Inflammatory macrophage treated with lipopolysaccharide for 1 hour (primary cell): ENCODE results near the gene POLDIP2.
A peak's percentile ranks its signal among the peaks of the same experiment; 100 is the strongest.

Experiments
- DNase-seq, 2 donors: peaks; one replicate each; pipeline ENCODE4 v3.0.0-alpha.2; 2020 to 2022

POLDIP2 gene

DNA sequence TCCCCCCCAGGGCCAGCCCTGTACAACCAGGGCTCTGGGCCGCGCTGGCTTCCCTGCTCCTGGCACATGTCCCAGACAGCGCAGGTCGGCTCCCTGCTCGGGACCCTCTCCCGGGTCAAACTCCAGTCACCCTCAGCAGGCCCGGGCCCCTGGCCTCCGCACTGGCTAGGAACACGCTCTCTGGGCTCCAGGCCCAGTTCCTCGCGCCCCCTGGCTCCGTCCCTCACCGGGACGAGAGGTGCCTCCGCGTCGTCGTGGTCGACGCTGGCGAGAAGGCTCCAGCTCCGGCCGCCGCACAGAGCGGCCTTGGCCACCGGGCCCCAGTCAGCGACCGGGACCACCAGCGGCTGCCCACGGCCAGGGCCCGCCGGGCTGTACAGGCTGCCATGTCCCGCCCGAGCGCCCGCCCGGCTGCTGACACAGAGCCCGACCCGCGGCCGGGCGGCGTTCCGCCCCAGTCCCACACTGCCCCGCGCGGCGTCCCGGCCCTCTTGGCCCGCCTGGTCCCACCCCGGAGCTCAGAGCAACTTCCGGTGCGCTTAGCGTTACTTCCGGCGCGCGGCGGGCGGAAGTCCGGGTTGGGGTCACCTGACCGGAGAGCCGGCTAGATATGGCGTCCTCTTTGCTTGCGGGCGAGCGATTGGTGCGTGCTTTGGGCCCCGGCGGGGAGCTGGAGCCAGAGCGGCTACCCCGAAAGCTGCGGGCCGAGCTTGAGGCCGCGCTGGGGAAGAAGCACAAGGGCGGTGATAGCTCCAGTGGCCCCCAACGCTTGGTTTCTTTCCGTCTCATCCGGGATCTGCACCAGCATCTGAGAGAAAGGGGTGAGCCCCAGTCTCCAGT is at the start of gene POLDIP2:
POLDIP2 (minus strand) TSS at position 467 of the 840 bp plus-strand sequence; CDS start at position 388, 79 bp downstream.
- peak; percentile 94 to 97 for DNase-seq

- DNase-seq = no peak
Observed at GRCh38 chr17:28406473-28406814, 49.1 kb upstream of the POLDIP2 start.

DNA sequence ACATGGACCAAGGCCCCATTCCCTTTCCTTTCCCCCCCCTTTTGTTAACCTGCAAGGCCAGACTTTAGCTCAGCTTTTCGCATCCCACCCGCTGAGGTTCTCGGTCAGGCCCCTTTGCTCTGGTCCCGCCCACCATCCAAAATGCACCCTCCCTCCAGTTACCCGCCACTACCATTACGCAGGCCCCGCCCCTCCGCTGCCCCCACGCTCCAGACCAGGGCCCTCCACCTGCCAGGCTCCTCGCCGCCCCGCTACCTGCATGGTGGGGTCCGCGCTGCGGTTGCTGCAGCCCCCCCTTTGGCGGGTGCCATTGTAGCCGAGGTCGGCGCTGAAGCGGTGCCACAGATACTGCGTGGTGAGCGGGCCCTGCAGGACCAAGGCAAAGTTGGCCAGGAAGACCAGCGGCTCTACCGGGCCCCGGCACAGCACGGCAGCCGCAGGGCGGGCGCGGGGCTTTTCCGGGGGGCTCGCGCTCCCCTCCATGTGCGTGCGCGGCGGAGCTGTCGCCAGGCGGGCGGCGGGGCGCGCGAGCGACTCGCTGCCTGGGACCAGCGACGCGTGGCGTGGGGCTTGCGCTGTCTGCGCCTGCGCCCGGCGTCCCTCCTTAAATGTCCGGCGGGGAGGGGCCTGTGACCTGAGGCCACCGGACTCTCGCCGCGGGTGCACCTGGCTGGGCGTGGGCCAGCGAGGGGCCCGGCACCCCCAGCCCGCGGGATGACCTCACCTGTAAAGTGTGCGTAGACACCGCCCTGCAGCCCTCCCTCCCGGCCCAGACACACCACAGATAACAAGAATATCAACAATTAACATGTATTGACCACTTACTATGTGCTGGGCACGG is 48.5 kb upstream of the POLDIP2 start, which contains the start of gene SLC46A1:
SLC46A1 (minus strand) TSS at position 581 of the 841 bp plus-strand sequence; CDS start at position 483, 98 bp downstream.
- peak in 1 of 2 donors; percentile 18 for DNase-seq

- DNase-seq = no peak
Observed at GRCh38 chr17:28404812-28405570, 47.7 kb upstream of the POLDIP2 start.

GRCh38 chr17:28404461-28404811 is 47.1 kb upstream of the POLDIP2 start:
- DNase-seq = no peak

- DNase-seq = peak in 1 of 2 donors; percentile 18
Observed at GRCh38 chr17:28404007-28404406, 46.7 kb upstream of the POLDIP2 start.

DNA sequence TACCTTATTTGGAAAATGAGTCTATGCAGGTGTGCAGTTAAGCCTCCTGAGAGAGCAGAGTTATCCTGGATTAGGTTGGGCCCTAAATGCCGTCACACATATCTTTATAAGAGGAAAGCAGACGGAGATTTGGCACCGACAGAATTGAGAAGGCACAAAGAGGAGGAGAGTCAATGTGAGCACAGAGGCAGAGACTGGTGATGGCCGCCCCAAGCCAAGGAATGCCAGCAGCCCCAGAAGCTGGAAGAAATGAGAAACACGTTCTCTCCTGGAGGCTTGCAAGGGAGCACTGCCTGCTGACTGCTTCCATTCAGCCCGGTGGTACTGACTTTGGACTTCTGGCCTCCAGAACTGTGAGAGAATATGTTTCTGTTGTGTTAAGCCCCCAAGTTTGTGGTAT is 45.5 kb upstream of the POLDIP2 start:
- no peak for DNase-seq

DNA sequence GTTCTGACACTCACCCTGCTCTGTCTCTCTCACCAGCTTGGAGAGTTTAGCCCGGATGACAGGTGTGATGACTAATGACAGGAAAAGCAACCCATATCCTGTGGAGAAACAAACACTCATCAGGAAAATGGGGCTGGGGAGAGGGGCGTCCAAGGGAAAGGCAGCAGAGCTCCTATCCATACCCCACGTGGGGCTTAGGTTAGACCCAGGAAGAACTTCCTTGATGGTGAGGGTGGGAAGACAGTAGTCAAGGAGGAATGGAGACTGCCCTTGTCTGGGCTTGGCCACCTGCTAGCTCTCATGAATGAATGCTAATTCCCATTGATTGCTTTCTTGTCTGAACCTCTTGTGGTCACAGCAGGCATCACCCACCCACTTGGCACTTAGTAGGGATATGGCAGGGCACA is 44.9 kb upstream of the POLDIP2 start:
- no peak for DNase-seq

DNA sequence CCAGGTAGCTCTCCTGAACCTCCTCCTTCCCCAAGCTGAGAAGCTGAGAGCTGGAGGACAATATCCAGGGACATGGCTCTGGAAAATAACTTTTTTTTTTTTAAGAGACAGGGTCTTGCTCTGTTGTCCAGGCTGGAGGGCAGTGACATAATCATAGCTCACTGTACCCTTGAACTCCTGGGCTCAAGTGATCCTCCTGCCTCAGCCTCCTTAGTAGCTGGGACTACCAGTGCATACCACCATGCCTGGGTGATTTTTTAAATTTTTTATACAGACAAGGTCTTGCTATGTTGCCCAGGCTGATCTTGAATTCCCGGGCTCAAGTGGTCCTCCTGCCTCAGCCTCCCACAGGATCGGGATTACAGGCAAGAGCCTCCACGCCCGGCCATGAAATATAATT is 42.5 kb upstream of the POLDIP2 start:
- DNase-seq = no peak

- no peak for DNase-seq
Observed at GRCh38 chr17:28398280-28398981, 41.1 kb upstream of the POLDIP2 start.

- no peak for DNase-seq
Observed at GRCh38 chr17:28397687-28398279, 40.5 kb upstream of the POLDIP2 start.

DNA sequence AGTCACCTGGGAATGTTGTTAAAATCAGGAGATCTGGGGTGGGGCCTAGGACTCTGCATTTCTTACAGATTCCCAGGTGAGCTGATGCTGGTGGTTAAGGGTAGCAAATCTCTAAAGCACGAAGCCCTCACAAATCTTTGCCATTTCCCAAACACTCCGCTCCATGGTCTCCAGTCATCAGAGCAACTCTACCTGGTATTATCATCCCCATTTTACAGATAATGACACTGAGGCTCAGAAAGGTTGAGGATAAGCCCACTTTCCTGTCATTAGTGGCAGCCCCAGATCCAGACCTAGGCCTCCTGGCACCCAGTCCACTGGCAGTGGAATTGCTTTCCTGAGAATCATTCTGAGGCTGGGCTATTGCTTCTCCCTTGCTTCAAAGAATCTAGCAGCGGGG is 39.9 kb upstream of the POLDIP2 start:
- no peak for DNase-seq

- DNase-seq = no peak
Observed at GRCh38 chr17:28396635-28397239, 39.4 kb upstream of the POLDIP2 start.

GRCh38 chr17:28395968-28396367 is 38.6 kb upstream of the POLDIP2 start:
- no peak for DNase-seq

- DNase-seq = no peak
Observed at GRCh38 chr17:28395426-28395825, 38.1 kb upstream of the POLDIP2 start.

- no peak for DNase-seq
Observed at GRCh38 chr17:28394337-28395116, 37.2 kb upstream of the POLDIP2 start.

DNA sequence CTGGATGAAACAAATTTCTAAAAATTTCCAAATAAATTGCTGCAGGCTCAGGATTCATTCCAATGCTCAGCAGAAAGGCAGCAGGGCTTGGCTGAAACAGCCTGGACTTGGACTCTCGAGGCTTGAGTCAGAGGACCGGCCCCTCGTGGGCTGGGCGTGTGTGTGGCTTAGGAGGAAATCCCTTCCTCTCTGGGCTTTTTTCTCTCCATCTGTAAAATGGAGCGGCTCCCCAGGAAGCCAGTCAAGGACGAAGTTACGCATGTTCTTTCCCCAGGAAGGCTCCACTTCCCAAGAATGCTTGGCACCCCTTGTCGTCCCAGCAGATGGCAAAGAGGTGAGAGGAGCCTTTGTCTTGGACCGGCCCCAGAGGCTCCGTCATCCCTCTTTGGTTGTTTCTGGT is 35.2 kb upstream of the POLDIP2 start:
- DNase-seq = no peak

GRCh38 chr17:28391401-28391800 is 34.1 kb upstream of the POLDIP2 start:
- no peak for DNase-seq

DNA sequence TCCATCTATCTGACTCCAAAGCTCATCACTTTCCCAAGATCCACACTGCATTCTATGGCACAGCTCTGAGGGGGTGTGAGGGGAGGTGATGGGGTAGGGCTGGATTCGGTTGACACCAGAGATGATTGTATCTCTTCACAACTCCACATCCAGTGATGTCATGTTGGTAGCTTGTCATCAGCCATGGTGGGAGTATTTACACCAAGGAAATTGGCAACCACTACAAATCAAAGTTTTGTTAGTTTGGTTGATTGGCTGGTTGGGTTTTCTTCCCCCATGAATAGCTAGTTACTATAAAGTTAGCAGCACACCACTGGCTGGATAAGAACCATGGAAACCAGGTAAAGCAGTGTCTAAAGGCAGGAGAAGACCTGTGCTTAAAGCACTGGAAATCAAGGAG is 33.7 kb upstream of the POLDIP2 start:
- no peak for DNase-seq

DNA sequence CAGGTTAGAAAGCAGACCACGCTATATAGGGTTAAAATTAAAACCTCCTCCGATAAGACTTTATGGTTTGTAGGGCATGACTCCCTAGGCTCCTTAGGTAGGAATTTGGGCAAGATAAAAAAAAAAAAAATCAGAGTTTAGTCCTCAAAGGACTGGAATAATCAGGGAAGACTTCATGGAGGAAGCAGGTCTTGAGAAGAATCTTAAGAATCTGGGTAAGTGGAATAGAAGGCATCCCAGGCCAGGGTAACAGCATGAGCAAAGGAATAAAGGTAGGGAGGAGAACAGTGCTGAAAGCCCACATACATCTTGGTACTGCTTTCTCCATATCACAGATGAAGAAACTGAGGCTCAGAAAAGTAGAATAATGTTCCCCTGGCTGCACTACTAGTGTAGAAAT is 33.2 kb upstream of the POLDIP2 start:
- no peak for DNase-seq

GRCh38 chr17:28390141-28390540 is 32.8 kb upstream of the POLDIP2 start:
- no peak for DNase-seq
